H1 (cell line): ENCODE data around the gene DIPK2A. TPM values are rescaled to one million over a fixed set of nuclear protein-coding genes. Genes with fewer than 3 reads are reported as not detected.

Experiments
- CTBP2 ChIP-seq: IDR thresholded peaks from 2 replicates; pipeline ENCODE4 v1.7.0; 2011; ENCODE audit warnings: borderline replicate concordance, mild to moderate bottlenecking, moderate library complexity, mixed read lengths, low read length; ENCODE audit not compliant: insufficient read depth, insufficient read length
- EGR1 ChIP-seq: IDR thresholded peaks from 2 replicates; pipeline ENCODE4 v1.6.1; 2011; ENCODE audit warnings: low read depth, low read length, borderline replicate concordance
- HDAC2 ChIP-seq, 2 experiments: fragments of 300-600 bp in 1 of 2; sonication (generic) in 1 of 2; IDR thresholded peaks; 2 replicates each; pipeline ENCODE4 v1.6.1; 2011 to 2012; ENCODE audit warnings: low read depth in 2 of 2, low read length in 2 of 2, mild to moderate bottlenecking in 2 of 2, moderate library complexity in 2 of 2, borderline replicate concordance in 1 of 2, inconsistent platforms in 1 of 2
- MAX ChIP-seq: IDR thresholded peaks from 2 replicates; pipeline ENCODE4 v1.6.1; 2012; ENCODE audit warnings: inconsistent platforms
- PHF8 ChIP-seq: fragments of 200-600 bp; sonication (generic); conservative IDR thresholded peaks from 2 replicates; pipeline ENCODE4 v1.7.1; 2012; ENCODE audit warnings: low read depth, mild to moderate bottlenecking, inconsistent platforms, low read length, moderate library complexity
- POLR2AphosphoS5 ChIP-seq: IDR thresholded peaks from 2 replicates; pipeline ENCODE4 v1.6.1; 2011; ENCODE audit warnings: low read depth, low read length
- POU5F1 ChIP-seq: IDR thresholded peaks from 2 replicates; pipeline ENCODE4 v1.6.1; 2011; ENCODE audit warnings: low read depth, mild to moderate bottlenecking, low read length, moderate library complexity
- RBBP5 ChIP-seq: IDR thresholded peaks from 2 replicates; pipeline ENCODE4 v1.7.1; 2012; ENCODE audit warnings: low read depth, mild to moderate bottlenecking, inconsistent platforms, low read length, moderate library complexity, borderline replicate concordance
- RNF2 ChIP-seq: fragments of 200-900, 300-1000 bp; sonication (generic); IDR thresholded peaks from 2 replicates; pipeline ENCODE4 v1.7.1; 2016; ENCODE audit warnings: borderline replicate concordance, low read depth, mild to moderate bottlenecking, antibody characterized with exemption, low read length; ENCODE audit not compliant: poor library complexity, severe bottlenecking; ENCODE audit errors: missing control alignments
- SIX5 ChIP-seq: IDR thresholded peaks from 2 replicates; pipeline ENCODE4 v1.6.1; 2011; ENCODE audit warnings: mild to moderate bottlenecking, low read depth, low read length
- SRF ChIP-seq: IDR thresholded peaks from 2 replicates; pipeline ENCODE4 v1.6.1; 2011; ENCODE audit warnings: mild to moderate bottlenecking, low read depth, low read length, moderate library complexity
- TCF12 ChIP-seq: IDR thresholded peaks from 2 replicates; pipeline ENCODE4 v1.6.1; 2011; ENCODE audit warnings: low read depth, mild to moderate bottlenecking, low read length
- TEAD4 ChIP-seq: IDR thresholded peaks from 2 replicates; pipeline ENCODE4 v1.6.1; 2012; ENCODE audit warnings: low read depth, low read length, inconsistent platforms, mixed read lengths
- YY1 ChIP-seq: IDR thresholded peaks from 2 replicates; pipeline ENCODE4 v1.6.1; 2011; ENCODE audit warnings: low read depth, mild to moderate bottlenecking, low read length
- ZNF274 ChIP-seq: IDR thresholded peaks from 2 replicates; pipeline ENCODE4 v1.7.0; 2012; ENCODE audit warnings: low read length, borderline replicate concordance; ENCODE audit errors: extremely low read depth
- polyA plus RNA-seq, 7 experiments: library from polyadenylated mRNA; depleted of rRNA in 3 of 7; stranded (reverse) in 5 of 7; unstranded in 2 of 7; fragments of >200 nt in 5 of 7; fragments of 200-250 nt in 2 of 7; gene quantifications; 1 replicate in 5 of 7; 2 replicates in 1 of 7; 4 replicates in 1 of 7; pipeline versions ENCODE4 v1.2.1 to v1.2.3, GENCODE V29; 2011 to 2013; ENCODE audit warnings: missing spikeins in 2 of 7, mixed read lengths in 2 of 7
- total RNA-seq: library from RNA; stranded (reverse); fragmentation: NEBNext Ultra II Directional; extraction: Animal tissue kit (Norgen Biotek cat#: 25700); gene quantifications from 2 replicates; pipeline ENCODE4 v1.2.1, GENCODE V29; 2021

Gene DIPK2A
- total and polyA plus RNA-seq, 2 of the 8 experiments (the other 6 are each of a cell fraction or from before 2014, with no cell fraction given) = 18.4 to 28.7 TPM

DNA sequence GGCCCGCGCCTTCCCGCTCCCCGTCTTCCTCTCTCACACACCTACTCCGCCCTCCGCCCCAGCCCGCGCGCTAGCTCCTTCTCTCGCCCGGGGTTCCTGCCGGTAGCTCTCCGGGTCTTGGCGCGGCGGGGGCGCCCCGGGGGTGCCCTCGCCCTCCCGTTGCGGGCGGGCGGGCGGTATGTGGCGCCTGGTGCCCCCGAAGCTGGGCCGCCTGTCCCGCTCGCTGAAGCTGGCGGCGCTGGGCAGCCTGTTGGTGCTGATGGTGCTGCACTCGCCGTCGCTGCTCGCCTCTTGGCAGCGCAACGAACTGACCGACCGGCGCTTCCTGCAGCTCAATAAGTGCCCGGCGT, 507 bp downstream of the DIPK2A start (continued):
- no peak for TF ChIP-seq CTBP2
- TF ChIP-seq MAX = no peak
- no peak for TF ChIP-seq POU5F1
- TF ChIP-seq TCF12 = no peak
- TF ChIP-seq EGR1 = no peak; the same call in 1 of the 2 replicates
- no peak for TF ChIP-seq YY1
- no peak; the same call in 1 of the 2 replicates for TF ChIP-seq PHF8
- TF ChIP-seq TEAD4 = no peak
- peak; percentile 78; the same call in 1 of the 2 replicates for TF ChIP-seq RBBP5
- peak; percentile 7 for TF ChIP-seq RNF2
- TF ChIP-seq SRF = no peak
- TF ChIP-seq SIX5 = no peak
- TF ChIP-seq HDAC2 (IDR thresholded peaks at IDR 0.05; ENCODE audit: borderline replicate concordance in 1 of 2, low read depth in 2 of 2, low read length in 2 of 2) = no peak
- no peak for TF ChIP-seq POLR2AphosphoS5
- no peak for TF ChIP-seq ZNF274
